Breast epithelium (tissue), 4 donors: ENCODE measurements around the gene NIPAL1. TPM values are rescaled to one million over a fixed set of nuclear protein-coding genes. Genes with fewer than 3 reads are reported as not detected.

Experiments used
- DNase-seq, 2 donors: peaks; one replicate each; pipeline ENCODE4 v3.0.0-alpha.2; 2019; ENCODE audit warnings: low spot score in 2 of 2
- H3K27ac ChIP-seq, 2 donors: fragments of 200-600 bp; sonication (generic) in 1 of 2; one replicate each; pipeline ENCODE4 v1.5.1; 2016 to 2019; ENCODE audit warnings: mild to moderate bottlenecking in 1 of 2
- H3K27me3 ChIP-seq, 2 donors: fragments of 200-600 bp; sonication (generic) in 1 of 2; one replicate each; pipeline versions ENCODE4 v1.5.1 to v1.6.0; 2017 to 2019; ENCODE audit warnings: control low read depth in 1 of 2, mild to moderate bottlenecking in 1 of 2
- H3K36me3 ChIP-seq: fragments of 200-600 bp; one replicate; pipeline ENCODE4 v1.5.1; 2019
- H3K4me1 ChIP-seq, 2 donors: fragments of 200-600 bp; sonication (generic); one replicate each; pipeline ENCODE4 v1.5.1; 2016 to 2019; ENCODE audit warnings: control low read depth in 1 of 2
- H3K4me3 ChIP-seq, 3 donors: fragments of 200-600 bp; sonication (generic); 1 replicate in 2 of 3; 2 replicates in 1 of 3; pipeline ENCODE4 v1.5.1; 2016 to 2019; ENCODE audit warnings: mild to moderate bottlenecking in 3 of 3, moderate library complexity in 2 of 3
- H3K9me3 ChIP-seq, 2 donors: fragments of 200-600 bp; sonication (generic) in 1 of 2; one replicate each; pipeline ENCODE4 v1.5.1; 2016 to 2019; ENCODE audit warnings: control low read depth in 1 of 2
- POLR2A ChIP-seq: fragments of 450-650 bp; IDR thresholded peaks from one replicate; pipeline ENCODE4 v1.6.1; 2016; ENCODE audit warnings: antibody characterized with exemption, mild to moderate bottlenecking, moderate library complexity
- POLR2AphosphoS5 ChIP-seq, 3 donors: sonication (generic); formaldehyde crosslinking; IDR thresholded peaks; one replicate each; pipeline ENCODE4 v1.6.1; 2017; ENCODE audit warnings: antibody characterized with exemption in 3 of 3
- intact Hi-C: fragments of 100-400 bp; cut with DNase I; formaldehyde crosslinking; loops from one replicate; pipeline ENCODE4 v1.15.1; 2023; ENCODE audit warnings: low total_unique reads
- total RNA-seq, 3 donors: library from RNA; depleted of rRNA; stranded (reverse); fragments of >200 nt; gene quantifications; one replicate each; pipeline ENCODE4 v1.1.0, GENCODE V29; 2016
- TF ChIP-seq, protein P1 (sequence below), 3 donors: fragments of 450-650 bp; IDR thresholded peaks; one replicate each; pipeline ENCODE4 v1.5.1; 2016 to 2017; ENCODE audit warnings: antibody characterized with exemption in 3 of 3, mild to moderate bottlenecking in 3 of 3, moderate library complexity in 3 of 3

Gene NIPAL1
- total RNA-seq, 3 donors from 2014 or later, result under 0.01 to 9.4 (median 2.0) TPM

DNA sequence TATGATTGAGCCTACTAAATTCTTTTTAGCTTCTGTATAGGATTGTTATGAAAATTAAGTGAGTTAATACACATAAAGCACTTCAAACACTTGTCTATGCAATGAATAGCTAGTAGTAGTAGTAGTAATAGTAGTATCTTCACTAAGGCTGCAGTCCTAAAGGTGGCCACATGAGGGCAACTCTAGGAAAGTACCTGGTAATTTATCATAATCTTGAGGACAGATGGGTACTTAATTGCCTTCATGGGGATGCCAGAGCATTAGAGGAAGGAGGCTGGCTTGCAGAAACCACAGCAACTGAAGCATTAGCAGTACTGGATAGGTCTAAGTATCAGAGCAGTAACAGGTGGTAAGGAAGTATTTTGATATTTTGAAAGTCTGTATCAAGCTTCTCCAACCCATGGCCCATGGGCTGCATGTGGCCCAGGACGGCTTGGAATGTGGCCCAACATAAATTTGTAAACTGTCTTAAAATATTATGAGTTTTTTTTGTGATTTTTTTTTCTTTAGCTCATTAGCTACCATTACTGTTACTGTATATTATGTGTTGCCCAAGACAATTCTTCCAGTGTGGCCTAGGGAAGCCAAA, 17.3 kb downstream of the NIPAL1 start:
- no peak for DNase-seq
- intact Hi-C loops, result no loop called here
- Histone ChIP-seq H3K27ac (no peak overlapping the region), H3K36me3 (no peaks in the 10 kb centered on the region), H3K9me3 (no peaks in the 10 kb centered on the region), H3K4me3 (no peak overlapping the region), H3K4me1 (no peaks in the 10 kb centered on the region), H3K27me3 (no peaks in the 10 kb centered on the region)
- TF ChIP-seq POLR2AphosphoS5 (IDR thresholded peaks at IDR 0.05), result no peak
- TF ChIP-seq, protein P1, sequence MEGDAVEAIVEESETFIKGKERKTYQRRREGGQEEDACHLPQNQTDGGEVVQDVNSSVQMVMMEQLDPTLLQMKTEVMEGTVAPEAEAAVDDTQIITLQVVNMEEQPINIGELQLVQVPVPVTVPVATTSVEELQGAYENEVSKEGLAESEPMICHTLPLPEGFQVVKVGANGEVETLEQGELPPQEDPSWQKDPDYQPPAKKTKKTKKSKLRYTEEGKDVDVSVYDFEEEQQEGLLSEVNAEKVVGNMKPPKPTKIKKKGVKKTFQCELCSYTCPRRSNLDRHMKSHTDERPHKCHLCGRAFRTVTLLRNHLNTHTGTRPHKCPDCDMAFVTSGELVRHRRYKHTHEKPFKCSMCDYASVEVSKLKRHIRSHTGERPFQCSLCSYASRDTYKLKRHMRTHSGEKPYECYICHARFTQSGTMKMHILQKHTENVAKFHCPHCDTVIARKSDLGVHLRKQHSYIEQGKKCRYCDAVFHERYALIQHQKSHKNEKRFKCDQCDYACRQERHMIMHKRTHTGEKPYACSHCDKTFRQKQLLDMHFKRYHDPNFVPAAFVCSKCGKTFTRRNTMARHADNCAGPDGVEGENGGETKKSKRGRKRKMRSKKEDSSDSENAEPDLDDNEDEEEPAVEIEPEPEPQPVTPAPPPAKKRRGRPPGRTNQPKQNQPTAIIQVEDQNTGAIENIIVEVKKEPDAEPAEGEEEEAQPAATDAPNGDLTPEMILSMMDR (IDR thresholded peaks at IDR 0.05), result peak in 2 of 3 donors; percentile 9 to 29

DNA sequence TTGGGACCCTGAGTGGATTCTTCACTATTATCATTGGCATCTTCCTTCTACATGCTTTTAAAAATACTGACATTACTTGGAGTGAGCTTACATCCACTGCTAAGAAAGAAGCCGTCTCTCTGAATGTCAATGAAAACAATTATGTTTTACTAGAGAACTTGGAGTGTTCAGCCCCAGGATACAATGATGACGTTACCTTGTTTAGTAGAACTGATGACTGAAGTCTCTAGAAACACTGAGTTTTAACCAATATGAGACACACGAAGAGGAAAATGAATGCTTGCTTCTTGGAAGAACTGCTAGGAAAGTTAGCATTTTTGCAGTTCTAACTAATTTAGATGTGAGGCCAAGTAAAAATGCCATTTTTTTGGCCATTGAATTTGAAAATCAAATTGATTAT, 19.4 kb downstream of the NIPAL1 start:
- no peak overlapping the region for H3K4me3 ChIP-seq
- H3K27me3 ChIP-seq, result no peaks in the 10 kb centered on the region
- no peak for TF ChIP-seq POLR2A
- no peak for TF ChIP-seq POLR2AphosphoS5 (IDR thresholded peaks at IDR 0.05)
- TF ChIP-seq, protein P1 (IDR thresholded peaks at IDR 0.05), result no peak
- no peak for DNase-seq
- no peak overlapping the region for H3K27ac ChIP-seq
- no peaks in the 10 kb centered on the region for H3K9me3 ChIP-seq
- no peaks in the 10 kb centered on the region for H3K4me1 ChIP-seq
- H3K36me3 ChIP-seq, result no peaks in the 10 kb centered on the region
- intact Hi-C loops, result no loop called here

DNA sequence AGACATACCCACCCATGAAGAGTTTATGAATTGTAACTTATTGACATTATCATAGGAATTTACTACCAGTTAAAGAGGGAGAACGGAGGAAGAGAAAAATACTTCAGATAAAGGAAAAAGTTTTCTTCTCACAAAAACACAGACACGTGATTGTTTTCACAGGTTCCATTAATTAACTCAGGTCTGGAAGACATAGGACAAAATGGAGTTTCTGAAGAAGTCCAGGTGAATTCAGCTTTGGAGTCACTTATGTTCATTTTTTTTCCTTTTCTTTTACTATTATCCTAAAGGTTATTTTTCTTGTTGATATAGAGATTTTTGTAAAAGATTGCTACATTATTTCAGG, 20.5 kb downstream of the NIPAL1 start:
- no peaks in the 10 kb centered on the region for H3K27me3 ChIP-seq
- intact Hi-C loops, result no loop called here
- H3K27ac ChIP-seq, result no peak overlapping the region
- H3K4me1 ChIP-seq, result no peaks in the 10 kb centered on the region
- TF ChIP-seq POLR2A, result no peak
- DNase-seq, result no peak
- no peaks in the 10 kb centered on the region for H3K36me3 ChIP-seq
- no peak overlapping the region for H3K4me3 ChIP-seq
- H3K9me3 ChIP-seq, result no peaks in the 10 kb centered on the region

DNA sequence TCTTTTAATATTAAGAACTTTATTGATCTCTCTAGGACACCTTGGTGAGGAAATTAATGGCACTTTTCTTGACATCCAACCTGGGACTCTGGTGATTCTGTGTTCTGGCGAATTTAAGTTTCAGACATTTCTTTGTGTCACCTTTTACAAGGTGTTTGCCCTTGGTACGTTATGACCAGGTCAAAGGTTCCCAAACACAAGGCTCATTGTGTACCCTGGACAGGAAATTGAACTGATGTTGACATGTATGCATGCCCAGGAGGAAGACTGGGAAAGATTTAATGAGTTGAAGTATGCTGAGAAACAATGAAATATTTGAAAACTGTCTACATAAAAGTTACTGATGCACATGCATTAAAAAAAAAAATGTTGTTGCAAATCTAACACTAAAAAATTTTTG, 22.1 kb downstream of the NIPAL1 start:
- H3K4me1 ChIP-seq, result no peaks in the 10 kb centered on the region
- TF ChIP-seq, protein P1 (IDR thresholded peaks at IDR 0.05), result no peak
- TF ChIP-seq POLR2AphosphoS5 (IDR thresholded peaks at IDR 0.05) (no peak), POLR2A (no peak)

DNA sequence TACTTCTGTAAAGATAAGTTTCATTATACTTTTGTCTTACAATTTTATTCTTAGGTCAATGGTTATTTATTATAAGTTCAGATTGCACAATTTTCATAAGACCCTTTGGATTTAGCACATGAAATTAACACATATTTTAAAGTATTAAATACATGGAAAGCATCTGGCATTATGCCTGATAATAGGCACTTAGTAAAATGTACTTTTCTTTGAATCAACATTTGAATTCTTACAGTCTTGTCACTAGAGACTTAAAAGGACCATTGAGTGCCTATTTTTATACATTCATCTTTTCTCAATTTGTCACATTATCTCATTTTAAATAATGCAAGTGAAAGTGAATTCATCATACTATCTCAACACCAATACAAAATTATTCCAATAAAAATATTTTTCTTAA, 23.0 kb downstream of the NIPAL1 start:
- Histone ChIP-seq H3K4me3 (no peak overlapping the region), H3K36me3 (no peaks in the 10 kb centered on the region), H3K27me3 (no peaks in the 10 kb centered on the region), H3K4me1 (no peaks in the 10 kb centered on the region), H3K9me3 (no peaks in the 10 kb centered on the region), H3K27ac (no peak overlapping the region)
- no peak for DNase-seq
- TF ChIP-seq POLR2AphosphoS5 (IDR thresholded peaks at IDR 0.05), result no peak
- TF ChIP-seq, protein P1 (IDR thresholded peaks at IDR 0.05), result no peak
- TF ChIP-seq POLR2A, result no peak
- intact Hi-C loops, result no loop called here

More for the DNA sequence above, 22.1 kb downstream of the NIPAL1 start:
- H3K9me3 ChIP-seq, result no peaks in the 10 kb centered on the region
- H3K36me3 ChIP-seq, result no peaks in the 10 kb centered on the region
- DNase-seq, result no peak
- intact Hi-C loops, result no loop called here
- H3K27me3 ChIP-seq, result no peaks in the 10 kb centered on the region
- no peak overlapping the region for H3K27ac ChIP-seq
- no peak overlapping the region for H3K4me3 ChIP-seq
